HG02885 (cell line): Measurements from ENCODE around the gene GAS2L1.
"Not testable (repeated sequence)": the region's sequence is repeated elsewhere in the genome, so short reads cannot be mapped to it uniquely, and the experiment has no call there.

ENCODE experiments used
- ATAC-seq: cut with Tn5 transposase; IDR thresholded peaks from one replicate; pipeline ENCODE4 v1.9.1; 2021; ENCODE audit warnings: mild to moderate bottlenecking; ENCODE audit not compliant: unreplicated experiment, poor library complexity

Gene GAS2L1

DNA sequence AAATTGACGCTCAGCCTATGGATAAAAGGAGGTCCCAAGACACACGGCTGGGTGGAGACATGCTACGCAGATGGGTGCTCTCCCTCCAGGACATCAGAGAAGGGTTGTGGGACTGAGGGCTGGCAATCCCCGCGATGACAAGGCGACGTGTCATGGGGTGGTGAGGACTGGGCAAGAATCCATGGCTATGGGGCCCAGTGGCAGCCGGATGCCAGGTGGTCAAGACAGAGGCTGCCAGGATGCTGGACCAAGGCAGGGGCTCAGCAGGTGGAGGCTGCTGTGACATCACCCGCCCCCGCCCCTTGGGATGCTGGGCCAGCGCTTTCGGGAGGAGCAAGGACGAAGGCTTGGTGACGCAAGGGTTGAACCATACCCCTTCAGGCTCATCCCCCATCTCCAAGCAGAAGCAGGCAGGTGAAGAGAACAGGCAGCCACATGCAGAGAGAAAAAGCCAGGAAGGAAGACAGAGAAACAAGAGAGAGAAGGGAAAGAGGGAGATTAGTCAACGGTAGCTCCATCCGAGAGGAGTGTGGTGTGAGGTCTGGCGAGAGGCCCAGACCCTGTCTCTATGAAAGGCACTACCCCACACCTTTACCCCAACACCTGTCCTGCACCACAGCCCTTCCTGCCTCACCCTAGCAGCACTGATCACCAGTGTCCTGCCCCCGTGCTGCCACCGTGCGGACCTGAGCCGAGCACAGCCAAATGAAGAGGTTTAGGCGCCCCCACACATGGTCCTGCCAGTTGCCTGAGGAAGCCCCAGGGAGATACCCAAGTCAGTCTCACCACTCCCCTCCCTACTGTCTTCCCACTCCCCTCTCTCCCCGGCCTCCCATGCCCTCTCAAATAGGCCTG is 33.2 kb downstream of the GAS2L1 start:
- ATAC-seq: no peak

DNA sequence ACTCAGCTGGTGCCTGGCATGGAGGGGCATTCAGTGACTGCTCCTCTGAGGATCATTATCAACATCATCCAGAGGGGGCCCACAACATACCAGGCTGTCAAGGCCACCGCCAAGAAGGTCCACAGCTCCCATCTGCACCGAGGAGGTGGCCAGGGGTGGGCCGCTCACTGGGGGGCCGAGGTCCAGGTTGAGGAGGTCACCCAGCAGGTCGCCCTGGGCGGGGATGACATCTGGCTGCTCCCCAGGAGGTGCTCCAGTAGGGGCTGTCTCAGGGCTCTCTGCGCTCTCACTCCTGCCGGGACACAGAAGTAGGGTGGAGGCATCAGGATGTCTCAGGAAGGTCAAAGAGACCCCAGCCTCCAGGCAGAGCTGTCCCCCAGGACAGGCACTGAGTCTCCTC is 34.1 kb downstream of the GAS2L1 start:
- ATAC-seq: no peak

DNA sequence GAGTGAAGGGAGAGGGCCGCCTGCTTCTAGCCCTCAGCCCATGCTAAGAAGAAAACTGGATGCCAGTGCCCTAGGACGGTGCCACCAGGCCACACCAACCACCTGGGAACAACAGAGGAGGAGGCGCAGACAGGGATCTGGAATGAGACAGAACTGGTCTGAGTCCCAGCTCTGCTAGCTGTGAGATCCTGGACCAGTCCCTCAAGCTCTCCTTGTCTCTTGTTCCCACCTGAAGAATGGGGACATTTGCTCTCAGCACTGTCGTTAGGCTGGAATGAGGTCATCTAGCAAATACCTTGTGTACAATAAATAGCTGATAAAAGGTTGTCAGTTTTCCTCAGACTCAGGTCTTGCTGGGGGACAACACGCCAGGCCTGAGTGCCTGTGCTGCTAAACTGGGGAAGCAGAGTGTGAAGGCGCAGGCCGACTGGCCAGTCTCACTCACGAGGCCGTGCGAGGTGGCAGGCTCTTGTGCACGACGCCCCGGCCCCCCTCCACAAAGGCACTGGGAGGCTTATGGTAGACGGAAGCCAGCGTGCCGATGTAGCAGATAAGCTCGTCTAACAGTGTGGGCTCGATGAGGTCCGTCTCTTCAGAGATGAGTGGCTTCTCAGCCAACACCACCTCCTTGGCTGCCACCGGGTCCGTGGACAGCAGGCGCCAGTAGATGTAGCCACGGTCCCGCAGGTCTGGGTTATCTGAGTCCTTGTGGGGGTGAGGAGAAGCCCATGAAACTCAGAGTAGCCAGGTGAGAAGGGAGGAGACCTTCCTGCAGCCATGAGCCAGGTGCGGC is 34.8 kb downstream of the GAS2L1 start:
- ATAC-seq: no peak

DNA sequence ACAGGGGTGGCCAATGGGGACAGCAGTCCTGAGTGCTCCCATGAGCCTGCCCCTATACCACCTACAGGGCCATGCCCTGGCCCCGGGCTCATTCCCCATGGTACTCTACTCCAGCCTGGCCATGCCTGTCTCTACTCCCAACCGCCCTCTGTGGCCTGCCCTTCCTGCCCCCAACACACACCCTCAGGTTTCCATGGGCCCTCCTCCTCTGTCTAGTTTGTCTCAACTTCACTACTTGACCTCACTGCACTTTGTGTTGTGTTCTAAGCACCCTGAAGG is 35.3 kb downstream of the GAS2L1 start:
- ATAC-seq: no peak

DNA sequence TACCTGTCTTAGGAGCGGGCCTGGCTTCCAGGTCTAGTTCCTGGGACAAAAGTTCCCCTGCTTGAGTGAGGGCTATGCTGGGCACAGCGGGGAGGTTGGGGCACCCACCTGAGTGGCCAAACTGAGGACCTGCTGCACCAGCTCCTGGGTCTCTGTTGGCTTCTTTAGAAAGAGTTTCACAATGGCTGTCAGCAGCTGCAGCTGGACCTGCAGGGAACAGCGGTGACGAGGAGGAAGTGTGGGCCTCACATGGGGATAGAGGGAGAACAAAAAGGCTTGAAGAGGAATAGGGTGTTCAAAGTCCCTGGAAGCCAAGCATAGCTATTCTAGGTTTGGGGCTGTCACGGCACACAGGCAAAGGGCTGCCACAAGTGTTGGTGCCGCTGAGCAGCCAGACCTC is 35.7 kb downstream of the GAS2L1 start:
- no peak for ATAC-seq

DNA sequence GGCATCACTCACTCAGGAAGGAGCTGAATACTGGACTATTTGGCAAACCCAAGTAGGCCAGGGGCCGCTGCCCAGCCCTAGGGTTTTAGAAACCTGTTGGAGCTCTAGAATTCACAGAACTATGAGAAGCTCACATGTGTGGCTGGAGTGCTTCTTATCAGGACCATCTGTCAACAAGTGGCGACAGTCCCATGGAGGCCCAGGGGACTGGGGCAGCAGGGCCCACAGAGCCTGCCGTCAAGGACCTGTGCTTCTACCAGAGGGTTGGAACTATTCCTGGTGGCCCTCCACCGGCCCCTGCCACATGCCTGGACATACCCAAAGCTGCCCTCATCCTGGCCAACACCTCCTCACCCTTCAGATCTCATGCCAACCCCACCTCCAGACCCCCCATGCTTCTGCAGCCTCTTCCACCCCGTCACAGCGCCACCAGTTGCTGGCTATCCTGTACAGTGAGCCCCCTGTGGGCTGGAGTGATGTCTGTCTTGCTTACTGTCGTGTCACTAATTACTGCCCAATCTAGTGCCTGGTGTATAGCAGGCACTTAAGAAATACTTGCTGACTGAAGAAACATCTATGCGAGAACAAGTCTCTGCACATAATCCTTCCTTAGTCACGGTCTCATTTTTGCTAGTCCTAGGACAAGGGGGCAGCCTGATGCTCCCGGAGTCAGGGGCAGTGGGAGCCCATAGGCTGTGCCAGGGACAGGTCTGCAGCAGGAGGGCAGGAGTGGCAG is 36.3 kb downstream of the GAS2L1 start:
- ATAC-seq: no peak

DNA sequence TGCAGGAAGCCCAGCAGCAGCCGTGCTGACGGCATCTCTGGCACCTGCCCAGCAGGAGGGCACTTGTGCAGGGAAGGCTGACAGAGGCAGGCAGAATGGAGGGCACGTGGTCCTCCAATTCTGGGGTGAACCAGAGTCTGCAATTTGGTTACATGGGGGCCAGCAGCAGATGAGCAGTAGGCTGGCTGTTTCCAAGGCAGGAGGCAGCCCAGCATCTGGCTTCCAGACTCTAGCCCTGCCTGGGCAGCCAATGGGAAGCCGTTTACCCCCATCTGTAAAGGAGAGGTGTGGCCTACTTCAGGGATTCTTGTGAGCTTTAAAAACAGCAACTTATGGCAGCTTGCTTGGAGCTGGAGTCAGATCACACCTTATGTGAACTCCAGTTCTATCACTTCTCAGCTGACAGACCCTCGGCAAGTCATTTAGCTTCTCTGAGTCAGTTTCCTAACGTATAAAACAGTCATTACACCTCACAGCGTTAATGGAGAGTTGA is 36.9 kb downstream of the GAS2L1 start:
- ATAC-seq: no peak

DNA sequence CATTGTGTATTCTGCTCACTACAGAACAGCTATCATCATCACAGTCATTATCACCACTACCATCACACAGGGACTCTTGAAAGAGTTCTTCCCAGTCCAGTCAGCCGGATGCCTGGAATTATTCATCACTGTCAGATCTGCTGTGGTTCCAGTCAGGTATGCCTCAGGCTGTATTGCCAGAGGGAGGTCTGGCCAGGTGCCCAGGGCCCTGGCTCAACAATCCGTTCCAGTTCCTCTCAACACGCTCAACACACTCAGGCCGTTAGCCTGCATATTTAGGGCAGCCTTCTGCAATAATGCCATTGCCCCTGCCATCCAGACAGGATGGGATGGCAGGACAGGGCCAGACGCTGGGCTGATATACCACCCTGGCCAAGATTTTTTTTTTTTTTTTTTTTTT is 37.7 kb downstream of the GAS2L1 start:
- ATAC-seq: no peak

DNA sequence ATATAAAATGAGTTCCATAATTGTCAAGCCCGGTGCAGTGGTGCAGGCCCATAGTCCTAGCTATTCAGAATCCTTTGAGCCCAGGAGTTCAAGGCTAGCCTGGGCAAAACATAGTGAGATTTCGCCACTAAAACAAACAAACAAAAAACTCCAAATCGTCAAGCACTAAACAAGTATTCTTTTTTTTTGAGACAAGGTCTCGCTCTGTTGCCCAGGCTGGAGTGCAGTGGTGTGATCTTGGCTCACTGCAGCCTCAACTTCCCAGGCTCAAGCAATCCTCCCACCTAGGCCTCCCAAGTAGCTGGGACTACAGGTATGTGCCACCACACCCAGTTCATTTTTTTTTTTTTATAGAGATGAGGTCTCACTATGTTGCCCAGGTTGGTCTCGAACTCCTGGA is 38.4 kb downstream of the GAS2L1 start:
- ATAC-seq: not testable (repeated sequence)

DNA sequence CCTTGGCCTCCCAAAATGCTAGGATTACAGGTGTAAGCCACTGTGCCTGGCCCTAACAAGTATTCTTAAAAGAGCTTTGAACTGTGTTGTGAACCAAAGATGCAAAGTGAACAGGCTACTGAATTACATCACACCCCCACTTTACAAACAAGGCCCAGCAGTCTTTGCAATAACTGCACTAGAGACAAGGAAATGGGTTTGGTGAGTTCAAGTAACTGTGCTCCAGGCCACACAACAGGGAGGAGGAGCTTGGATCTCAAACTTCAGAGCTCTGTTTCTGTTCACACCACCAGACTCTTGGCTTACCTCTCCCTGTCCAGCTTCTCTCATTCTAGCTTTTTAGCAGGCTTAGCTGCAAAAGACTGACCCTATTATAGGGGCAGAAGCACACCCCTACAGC is 39.5 kb downstream of the GAS2L1 start:
- no peak for ATAC-seq

DNA sequence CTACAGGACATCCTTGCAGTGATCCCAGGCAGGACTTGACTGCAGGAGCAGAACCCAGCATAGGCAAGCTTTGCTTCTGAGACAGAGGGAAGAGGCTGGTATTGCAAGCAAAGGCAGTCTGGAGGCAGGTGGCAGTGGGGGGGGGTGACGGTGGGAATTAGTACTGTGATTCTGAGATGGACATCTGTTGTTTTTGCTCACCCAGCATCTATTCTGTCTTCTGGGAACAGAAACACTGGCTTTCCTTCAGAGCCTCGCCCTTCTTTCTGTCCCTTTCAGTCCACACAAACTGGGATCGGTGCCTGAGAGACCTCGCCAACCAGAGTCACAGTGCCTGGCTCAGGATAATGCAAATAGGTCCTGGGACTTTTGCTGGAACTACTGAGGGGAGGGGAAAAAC is 40.2 kb downstream of the GAS2L1 start:
- ATAC-seq: no peak

DNA sequence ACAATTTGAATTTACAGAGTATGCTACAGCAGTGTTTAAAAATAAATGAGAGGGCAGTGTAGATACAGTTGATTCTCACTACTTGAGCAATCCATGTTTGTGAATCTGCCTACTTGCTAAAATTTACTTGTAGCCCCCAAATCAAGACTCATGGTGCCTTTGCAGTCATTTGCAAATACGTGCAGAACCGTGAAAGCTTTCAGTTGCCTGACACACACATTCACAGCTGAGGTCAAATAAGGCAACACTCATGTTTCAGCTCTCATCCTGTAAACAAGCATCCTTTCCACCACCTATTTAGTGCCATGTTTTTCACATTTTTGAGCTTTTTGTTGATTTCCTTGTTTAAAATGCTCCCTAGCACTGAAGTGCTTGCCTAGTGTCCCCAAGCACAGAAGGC is 41.6 kb downstream of the GAS2L1 start:
- no peak for ATAC-seq

DNA sequence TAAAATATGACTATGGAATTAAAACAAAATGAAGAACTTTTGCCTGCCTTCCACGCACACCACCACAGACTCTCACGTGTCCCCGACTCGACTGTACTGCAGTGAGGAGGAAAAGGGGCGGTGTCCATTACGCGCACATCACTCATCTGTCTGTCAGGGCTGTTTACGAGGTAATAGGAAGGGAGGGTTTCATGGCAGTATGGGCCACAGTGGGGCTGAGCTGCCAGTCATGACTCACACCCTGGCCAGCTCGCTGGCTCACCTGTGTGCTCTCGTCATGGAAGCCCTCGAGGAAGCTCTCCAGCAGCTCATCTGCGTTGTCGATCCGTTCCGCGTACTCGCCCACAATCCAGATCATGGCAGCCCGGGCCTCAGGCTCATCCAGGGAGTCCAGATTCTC is 42.5 kb downstream of the GAS2L1 start:
- ATAC-seq: no peak

DNA sequence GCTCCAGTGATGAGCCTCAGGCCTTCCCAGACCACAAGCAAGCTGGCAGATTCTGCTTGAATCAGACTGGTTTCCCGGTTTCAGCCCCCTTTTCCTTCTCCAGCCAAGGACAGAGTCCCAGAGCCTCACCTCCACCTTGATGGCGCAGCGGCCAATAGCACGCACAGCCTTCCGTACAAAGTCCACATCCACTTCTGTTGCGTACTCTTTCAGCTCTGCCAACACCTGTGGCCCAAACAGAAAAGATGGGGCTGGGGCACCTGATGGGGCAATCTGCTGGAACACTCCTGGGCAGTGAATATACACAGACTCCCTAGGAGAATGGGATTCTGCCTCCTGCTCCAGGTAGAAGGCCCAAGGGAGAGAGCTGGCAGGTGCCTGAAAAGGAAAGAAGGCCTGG is 44.6 kb downstream of the GAS2L1 start:
- no peak for ATAC-seq

DNA sequence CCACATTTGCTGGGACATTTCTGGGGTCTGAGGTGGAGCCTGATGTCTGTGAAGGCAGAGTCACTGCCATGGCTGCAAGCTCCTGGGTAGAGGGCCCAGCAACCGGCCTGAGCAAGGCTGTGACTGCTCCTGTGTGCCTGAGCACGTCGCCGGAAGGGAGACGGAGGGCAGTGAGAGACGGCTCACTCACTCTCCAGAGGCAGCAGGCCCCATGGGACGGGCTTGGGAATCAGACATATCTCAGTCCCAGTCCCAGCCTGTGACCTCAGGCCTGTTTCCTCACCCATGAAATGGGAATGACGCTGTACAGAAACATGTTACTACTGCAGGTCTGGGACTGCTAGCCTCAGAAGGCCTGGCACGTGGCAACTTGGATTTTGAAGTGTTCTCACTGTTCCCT is 45.4 kb downstream of the GAS2L1 start:
- no peak for ATAC-seq

DNA sequence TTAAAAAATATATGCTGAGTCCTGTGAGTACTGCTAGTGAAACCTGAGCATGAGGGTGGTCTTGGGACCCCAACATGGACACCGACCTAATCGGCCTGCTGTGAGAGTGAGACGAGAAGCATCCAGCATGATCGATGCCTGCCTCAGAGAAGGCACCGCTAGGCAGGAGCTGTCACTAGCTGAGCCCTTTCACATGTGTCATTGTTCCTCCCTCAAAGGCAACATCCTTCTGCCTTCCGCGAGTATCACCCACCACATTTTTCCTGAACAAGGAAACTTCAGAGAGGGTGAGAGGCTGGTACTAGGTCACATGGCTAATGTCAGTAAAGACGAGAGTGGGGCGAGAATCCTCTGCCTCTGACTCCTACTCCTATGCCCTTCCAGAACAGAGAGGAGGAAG is 46.3 kb downstream of the GAS2L1 start:
- ATAC-seq: no peak

DNA sequence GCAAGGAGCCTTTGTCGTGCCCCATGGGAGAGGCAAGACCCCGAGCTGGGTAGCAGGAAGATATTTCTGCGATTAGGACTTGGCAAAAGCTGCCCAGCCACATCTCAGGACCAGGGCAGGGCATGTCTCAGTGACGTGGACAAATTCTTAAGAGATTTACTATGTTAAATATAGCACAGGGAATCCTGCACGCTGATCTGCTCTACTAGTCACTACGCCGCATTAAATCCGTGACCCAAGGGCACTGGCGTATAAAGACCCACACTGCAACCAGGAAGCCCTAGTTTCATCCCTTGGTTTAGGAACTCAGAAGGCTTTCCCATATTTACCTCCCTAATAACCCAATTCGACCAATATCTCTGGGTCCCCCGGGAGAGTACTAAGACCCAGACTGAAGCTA is 46.8 kb downstream of the GAS2L1 start:
- no peak for ATAC-seq

DNA sequence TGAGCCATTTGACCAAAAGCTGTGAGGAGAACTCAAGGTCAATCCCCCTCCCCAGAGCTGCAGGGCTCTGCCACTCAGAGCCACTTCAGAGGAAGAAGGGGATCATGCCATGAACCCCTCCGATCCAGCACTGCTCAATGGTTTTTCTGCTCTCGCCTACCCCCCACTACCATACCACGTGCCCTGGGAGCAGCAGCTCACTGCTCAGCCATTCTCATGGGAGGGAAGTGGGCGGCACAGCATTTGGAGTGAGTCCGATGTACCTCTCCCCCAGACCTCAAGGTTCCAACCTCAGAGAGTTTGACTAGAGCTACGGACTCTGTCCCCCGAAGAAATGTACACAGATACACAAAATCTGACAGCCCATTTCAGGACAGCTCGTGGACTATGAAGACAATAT is 47.4 kb downstream of the GAS2L1 start:
- no peak for ATAC-seq

DNA sequence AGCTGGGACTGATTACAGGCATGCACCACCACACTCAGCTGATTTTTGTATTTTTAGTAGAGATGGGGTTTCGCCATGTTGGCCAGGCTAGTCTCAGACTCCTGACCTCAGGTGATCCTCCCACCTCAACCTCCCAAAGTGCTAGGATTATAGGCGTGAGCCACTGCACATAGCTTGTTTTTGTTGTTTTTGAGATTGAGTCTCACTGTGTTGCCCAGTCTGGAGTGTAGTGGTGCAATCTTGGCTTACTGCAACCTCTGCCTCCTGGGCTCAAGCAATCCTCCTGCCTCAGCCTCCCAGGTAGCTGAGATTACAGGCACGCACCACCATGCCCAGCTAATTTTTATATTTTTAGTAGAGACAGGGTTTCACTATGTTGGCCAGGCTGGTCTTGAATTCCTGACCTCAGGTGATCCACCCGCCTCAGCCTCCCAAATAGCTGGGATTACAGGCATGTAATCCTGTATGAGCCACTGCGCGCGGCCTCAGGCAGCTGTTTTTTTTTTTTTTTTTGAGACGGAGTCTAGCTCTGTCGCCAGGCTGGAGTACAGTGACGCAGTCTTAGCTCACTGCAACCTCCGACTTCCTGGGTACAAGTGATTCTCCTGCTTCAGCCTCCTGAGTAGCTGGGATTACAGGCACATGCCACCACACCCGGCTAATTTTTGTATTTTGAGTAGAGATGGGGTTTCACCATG is 50.9 kb downstream of the GAS2L1 start:
- not testable (repeated sequence) for ATAC-seq

DNA sequence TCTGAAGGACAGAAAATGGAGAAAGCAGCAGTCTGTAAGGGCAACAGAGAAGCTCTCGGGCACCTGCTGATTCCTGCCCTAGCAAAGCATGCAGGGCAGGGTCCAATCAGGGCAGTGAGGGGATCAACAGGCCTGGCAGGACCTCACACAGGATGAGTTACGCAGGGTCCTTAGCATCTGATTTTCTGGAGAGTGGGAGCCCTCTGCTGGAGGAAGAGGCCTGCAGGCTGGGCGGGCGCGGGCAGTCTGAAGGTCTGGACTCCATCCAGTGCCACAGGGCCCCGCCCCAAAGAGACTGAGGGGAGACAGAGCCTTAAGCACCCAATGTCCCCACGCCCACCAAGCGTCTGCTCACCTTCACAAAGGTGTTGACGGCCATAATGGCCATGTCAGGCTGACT is 53.0 kb downstream of the GAS2L1 start:
- no peak for ATAC-seq
